H1 (cell line): Measurements from ENCODE around the gene SLC22A2. TPM values are rescaled to one million over a fixed set of nuclear protein-coding genes. Genes with fewer than 3 reads are reported as not detected.

ENCODE experiments used
- EZH2 ChIP-seq: fragments of 200-600 bp; sonication (generic); IDR thresholded peaks from 2 replicates; pipeline ENCODE4 v1.7.1; 2012; ENCODE audit warnings: low read depth, mild to moderate bottlenecking, moderate library complexity, low read length, inconsistent platforms; ENCODE audit not compliant: severe bottlenecking
- SIX5 ChIP-seq: IDR thresholded peaks from 2 replicates; pipeline ENCODE4 v1.6.1; 2011; ENCODE audit warnings: mild to moderate bottlenecking, low read depth, low read length
- TCF12 ChIP-seq: IDR thresholded peaks from 2 replicates; pipeline ENCODE4 v1.6.1; 2011; ENCODE audit warnings: low read depth, mild to moderate bottlenecking, low read length
- YY1 ChIP-seq: IDR thresholded peaks from 2 replicates; pipeline ENCODE4 v1.6.1; 2011; ENCODE audit warnings: low read depth, mild to moderate bottlenecking, low read length
- polyA plus RNA-seq, 7 experiments: library from polyadenylated mRNA; depleted of rRNA in 3 of 7; stranded (reverse) in 5 of 7; unstranded in 2 of 7; fragments of >200 nt in 5 of 7; fragments of 200-250 nt in 2 of 7; gene quantifications; 1 replicate in 5 of 7; 2 replicates in 1 of 7; 4 replicates in 1 of 7; pipeline versions ENCODE4 v1.2.1 to v1.2.3, GENCODE V29; 2011 to 2013; ENCODE audit warnings: missing spikeins in 2 of 7, mixed read lengths in 2 of 7
- total RNA-seq: library from RNA; stranded (reverse); fragmentation: NEBNext Ultra II Directional; extraction: Animal tissue kit (Norgen Biotek cat#: 25700); gene quantifications from 2 replicates; pipeline ENCODE4 v1.2.1, GENCODE V29; 2021

SLC22A2 gene
- total and polyA plus RNA-seq, 2 of the 8 experiments (the other 6 are each of a cell fraction or from before 2014, with no cell fraction given) = 0.23 to 1.4 TPM

DNA sequence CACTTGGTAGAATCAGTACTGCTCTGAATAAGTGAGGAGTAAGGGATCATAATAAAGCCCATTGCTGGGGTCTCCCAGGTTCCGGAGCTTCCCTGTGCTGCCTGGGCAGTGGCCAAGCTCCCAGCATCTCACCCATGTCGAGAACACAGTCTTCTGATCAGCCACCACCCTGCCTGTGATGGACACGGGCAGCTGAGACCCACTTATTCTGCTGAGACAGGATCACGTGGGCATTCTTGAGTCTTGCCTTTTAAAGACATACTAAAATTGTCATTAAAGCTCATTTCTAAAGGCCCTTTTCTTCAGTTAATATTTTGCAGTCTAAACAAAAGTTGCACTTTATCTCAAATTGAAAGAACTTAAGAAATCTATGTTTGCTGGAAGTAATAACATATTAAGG lies 42.7 kb upstream of the SLC22A2 start (continued):
- no peak for TF ChIP-seq SIX5
- TF ChIP-seq EZH2 = no peak
- TF ChIP-seq TCF12 = no peak
- TF ChIP-seq YY1 = no peak
